BLaER1 treated with 17β-estradiol and CSF1 and Interleukin-3, amounts not matched to agents 10 nM and 100 nM (cell line): ENCODE measurements around the gene PIKFYVE.
A peak's percentile ranks its signal among the peaks of the same experiment; 100 is the strongest.

Source experiments
- H3K27ac ChIP-seq, 11 experiments: shearing (Covaris generic); formaldehyde crosslinking; 2 replicates each; pipeline ENCODE4 v1.8.1; 2022
- H3K27me3 ChIP-seq, 11 experiments: shearing (Covaris generic); formaldehyde crosslinking; 2 replicates each; pipeline ENCODE4 v1.8.1; 2022
- H3K36me3 ChIP-seq, 11 experiments: shearing (Covaris generic); formaldehyde crosslinking; 2 replicates each; pipeline ENCODE4 v1.8.1; 2022
- H3K4me1 ChIP-seq, 10 experiments: shearing (Covaris generic); formaldehyde crosslinking; 2 replicates each; pipeline ENCODE4 v1.8.1; 2022
- H3K4me2 ChIP-seq, 11 experiments: shearing (Covaris generic); formaldehyde crosslinking; 2 replicates each; pipeline ENCODE4 v1.8.1; 2022
- H3K4me3 ChIP-seq, 10 experiments: shearing (Covaris generic); formaldehyde crosslinking; 2 replicates each; pipeline ENCODE4 v1.8.1; 2022
- H3K9ac ChIP-seq, 11 experiments: shearing (Covaris generic); formaldehyde crosslinking; 2 replicates each; pipeline ENCODE4 v1.8.1; 2022
- H3K9me3 ChIP-seq, 11 experiments: shearing (Covaris generic); formaldehyde crosslinking; replicated peaks in 1 of 11; 2 replicates each; pipeline ENCODE4 v1.8.1; 2022
- H4K20me1 ChIP-seq, 11 experiments: shearing (Covaris generic); formaldehyde crosslinking; 2 replicates each; pipeline ENCODE4 v1.8.1; 2022
- Cebpa-rat ChIP-seq, 11 experiments: shearing (Covaris generic); IDR thresholded peaks; 2 replicates each; pipeline ENCODE4 v1.8.1; 2022

PIKFYVE gene

GRCh38 chr2:208356846-208357574 is 91.0 kb downstream of the PIKFYVE start:
- Histone ChIP-seq H3K4me1 (no peaks in the 10 kb centered on the region), H3K27ac (no peak overlapping the region), H3K4me2 (no peak overlapping the region), H3K4me3 (no peak overlapping the region), H3K9ac (no peak overlapping the region), H3K9me3 (peaks cover 6 to 27% (median 20%) of the 10 kb centered on the region in 11 experiments; a peak in 19 of 22 replicates), H3K36me3 (peaks cover 67 to 92% (median 81%) of the 10 kb centered on the region in 11 experiments), H3K27me3 (no peaks in the 10 kb centered on the region), H4K20me1 (peaks cover 0 to 5% (median 0%) of the 10 kb centered on the region in 11 experiments; a peak in 1 of 22 replicates)
- TF ChIP-seq Cebpa-rat (IDR thresholded peaks at IDR 0.05): no peak

DNA sequence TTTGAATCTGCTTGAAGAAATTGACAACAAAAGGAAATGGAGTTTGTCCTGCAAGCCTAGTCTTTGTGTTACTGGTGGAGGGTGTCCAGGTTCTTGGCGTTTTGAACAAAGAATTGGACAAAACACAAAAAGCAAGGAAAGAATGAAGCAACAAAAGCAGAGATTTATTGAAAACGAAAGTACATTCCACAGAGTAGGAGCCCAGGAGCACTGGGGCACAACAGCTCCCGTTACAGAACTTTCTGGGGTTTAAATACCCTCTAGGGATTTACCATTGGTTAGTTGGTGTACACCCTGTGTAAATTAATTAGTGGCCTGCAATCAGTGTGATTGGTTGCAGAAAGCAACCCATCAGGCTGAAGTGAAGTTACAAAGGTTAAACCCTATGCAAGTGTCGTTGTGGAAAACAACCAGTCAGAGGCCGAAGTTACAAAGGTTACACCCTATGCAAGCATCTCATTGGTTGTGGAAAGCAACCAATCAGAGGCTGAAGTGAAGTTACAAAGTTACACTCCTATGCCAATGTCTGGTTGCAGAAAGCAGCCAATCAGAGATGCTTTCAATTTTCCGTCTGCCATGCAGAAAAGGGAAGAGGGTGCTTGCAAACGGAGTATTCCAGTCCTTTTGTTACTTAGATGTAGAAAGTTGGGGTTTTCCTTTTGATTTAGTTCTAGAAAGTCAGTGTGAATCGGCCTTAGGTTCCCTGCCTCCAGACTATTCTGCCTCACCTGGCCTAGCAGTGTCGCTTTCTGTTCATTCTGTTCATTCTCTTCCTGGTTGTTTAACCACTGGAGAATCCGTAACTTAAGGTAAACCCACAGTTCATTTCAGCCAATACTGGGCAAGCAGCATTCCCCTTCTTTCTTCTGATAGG is 92.9 kb downstream of the PIKFYVE start:
- Histone ChIP-seq H3K4me1 (peaks cover 0 to 5% (median 0%) of the 10 kb centered on the region in 10 experiments; a peak in 1 of 20 replicates), H3K27ac (no peak overlapping the region), H3K4me3 (no peak overlapping the region), H3K27me3 (no peaks in the 10 kb centered on the region), H3K9ac (no peak overlapping the region), H3K9me3 (peaks cover 6 to 27% (median 20%) of the 10 kb centered on the region in 11 experiments; a peak in 19 of 22 replicates), H3K36me3 (peaks cover 47 to 73% (median 62%) of the 10 kb centered on the region in 11 experiments), H3K4me2 (no peak overlapping the region), H4K20me1 (no peaks in the 10 kb centered on the region; a peak in 1 of 22 replicates)
- TF ChIP-seq Cebpa-rat (IDR thresholded peaks at IDR 0.05): no peak

- Histone ChIP-seq H4K20me1 (no peaks in the 10 kb centered on the region; a peak in 1 of 22 replicates), H3K27me3 (no peaks in the 10 kb centered on the region)
- no peak for TF ChIP-seq Cebpa-rat (IDR thresholded peaks at IDR 0.05)
Observed at GRCh38 chr2:208359632-208359986, 93.6 kb downstream of the PIKFYVE start.

DNA sequence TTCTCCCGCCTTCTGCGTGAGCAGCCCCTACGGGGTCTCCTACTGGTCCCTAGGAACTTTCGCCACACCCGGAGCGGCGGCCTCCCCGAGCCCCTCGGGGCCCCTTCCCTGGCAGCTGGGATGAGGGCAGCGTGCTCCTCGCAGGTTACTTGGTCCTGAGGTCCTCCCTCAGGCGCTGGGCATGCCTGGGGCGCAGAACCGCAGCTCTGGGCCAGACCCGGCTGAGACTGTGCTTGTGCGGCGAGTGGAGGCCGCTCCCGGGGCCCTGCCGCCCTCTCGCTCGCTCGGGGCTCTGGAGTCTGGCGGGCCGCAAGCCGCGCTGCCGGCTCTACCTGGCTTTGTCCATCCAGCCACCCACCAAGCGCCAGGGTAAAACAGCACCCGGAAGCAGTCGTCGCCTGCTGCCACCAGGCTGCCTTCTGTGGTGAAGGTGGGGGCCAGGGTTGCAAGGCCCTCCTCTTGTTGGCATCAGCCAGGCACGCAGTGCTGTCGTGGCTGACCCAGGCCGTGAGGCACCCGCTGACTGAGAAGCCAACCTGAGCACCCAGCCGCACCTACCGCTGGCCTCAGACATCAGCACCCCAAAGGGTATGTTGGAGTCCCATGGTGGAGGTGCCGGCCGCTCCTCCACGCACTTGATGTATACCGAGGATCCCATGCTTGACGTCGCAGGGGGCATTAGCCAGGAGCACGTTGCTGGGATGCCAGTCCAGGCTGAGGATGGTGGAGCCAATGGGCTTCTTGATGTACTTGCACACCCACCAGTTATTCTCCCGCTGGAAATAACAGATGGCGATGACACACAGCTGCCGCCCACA is 94.4 kb downstream of the PIKFYVE start:
- no peak overlapping the region for H3K9ac ChIP-seq
- TF ChIP-seq Cebpa-rat (IDR thresholded peaks at IDR 0.05): no peak
- H3K4me2 ChIP-seq: no peak overlapping the region
- no peaks in the 10 kb centered on the region for H3K27me3 ChIP-seq
- peaks cover 33 to 58% (median 47%) of the 10 kb centered on the region in 11 experiments for H3K36me3 ChIP-seq
- no peak overlapping the region for H3K4me3 ChIP-seq
- H4K20me1 ChIP-seq: no peaks in the 10 kb centered on the region; a peak in 1 of 22 replicates
- H3K27ac ChIP-seq: no peak overlapping the region
- H3K4me1 ChIP-seq: peaks cover 0 to 5% (median 0%) of the 10 kb centered on the region in 10 experiments; a peak in 1 of 20 replicates
- H3K9me3 ChIP-seq: peaks cover 17 to 34% (median 29%) of the 10 kb centered on the region in 11 experiments; a peak in 20 of 22 replicates

More at GRCh38 chr2:208359632-208359986, 93.6 kb downstream of the PIKFYVE start:
- Histone ChIP-seq H3K9ac (no peak overlapping the region), H3K4me3 (no peak overlapping the region), H3K27ac (no peak overlapping the region), H3K4me1 (peaks cover 0 to 5% (median 0%) of the 10 kb centered on the region in 10 experiments; a peak in 1 of 20 replicates), H3K4me2 (no peak overlapping the region), H3K36me3 (peaks cover 41 to 66% (median 55%) of the 10 kb centered on the region in 11 experiments), H3K9me3 (peaks cover 11 to 27% (median 22%) of the 10 kb centered on the region in 11 experiments; a peak in 19 of 22 replicates)

DNA sequence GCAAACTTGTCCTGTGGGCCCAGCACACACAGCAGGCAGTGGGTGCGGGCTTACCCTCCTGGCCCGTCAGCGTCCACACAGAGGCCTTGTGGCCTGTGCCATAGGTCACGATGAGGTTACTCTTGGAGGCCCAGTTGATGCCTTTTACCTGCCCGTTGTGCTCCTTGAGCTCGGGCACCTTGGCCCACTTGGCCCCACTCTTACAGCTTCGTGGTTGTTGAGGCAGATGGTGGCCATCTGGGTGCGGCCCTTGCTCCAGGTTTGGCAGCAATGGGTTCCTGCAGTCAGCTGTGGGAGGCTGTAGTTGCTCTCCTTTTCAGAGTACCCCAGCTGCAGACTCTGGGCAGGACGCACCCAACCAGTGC is 95.0 kb downstream of the PIKFYVE start:
- H3K36me3 ChIP-seq: peaks cover 27 to 52% (median 41%) of the 10 kb centered on the region in 11 experiments
- TF ChIP-seq Cebpa-rat (IDR thresholded peaks at IDR 0.05): no peak
- H3K9ac ChIP-seq: no peak overlapping the region
- H3K4me2 ChIP-seq: no peak overlapping the region
- peaks cover 0 to 5% (median 0%) of the 10 kb centered on the region in 10 experiments; a peak in 1 of 20 replicates for H3K4me1 ChIP-seq
- H3K9me3 ChIP-seq: peaks cover 18 to 36% (median 31%) of the 10 kb centered on the region in 11 experiments; a peak in 20 of 22 replicates
- H3K27me3 ChIP-seq: no peaks in the 10 kb centered on the region
- H3K4me3 ChIP-seq: no peak overlapping the region
- H3K27ac ChIP-seq: no peak overlapping the region
- no peaks in the 10 kb centered on the region; a peak in 1 of 22 replicates for H4K20me1 ChIP-seq

DNA sequence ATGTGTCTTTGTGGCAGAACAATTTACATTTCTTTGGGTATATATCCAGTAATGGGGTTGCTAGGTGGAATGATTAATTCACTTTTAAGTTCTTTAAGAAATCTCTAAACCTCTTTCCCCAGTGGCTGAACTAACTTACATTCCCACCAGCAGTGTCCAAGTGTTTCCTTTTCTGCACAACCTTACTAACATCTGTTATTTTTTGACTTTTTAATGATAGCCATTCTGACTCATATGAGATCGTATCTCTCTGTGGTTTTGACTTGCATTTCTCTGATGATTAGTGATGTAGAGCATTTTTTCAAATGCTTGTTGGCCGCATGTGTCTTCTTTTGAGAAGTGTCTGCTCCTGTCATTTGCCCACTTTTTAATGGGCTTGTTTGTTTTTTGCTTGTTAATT is 97.4 kb downstream of the PIKFYVE start:
- Histone ChIP-seq H3K9me3 (peaks cover 18 to 42% (median 31%) of the 10 kb centered on the region in 11 experiments; a peak in 20 of 22 replicates), H3K36me3 (peaks cover 12 to 28% (median 23%) of the 10 kb centered on the region in 11 experiments), H3K4me3 (no peak overlapping the region), H3K4me2 (no peak overlapping the region), H3K27ac (no peak overlapping the region), H3K27me3 (no peaks in the 10 kb centered on the region), H3K4me1 (peaks cover 0 to 13% (median 0%) of the 10 kb centered on the region in 10 experiments; a peak in 3 of 20 replicates), H3K9ac (no peak overlapping the region), H4K20me1 (no peaks in the 10 kb centered on the region)
- TF ChIP-seq Cebpa-rat (IDR thresholded peaks at IDR 0.05): no peak

DNA sequence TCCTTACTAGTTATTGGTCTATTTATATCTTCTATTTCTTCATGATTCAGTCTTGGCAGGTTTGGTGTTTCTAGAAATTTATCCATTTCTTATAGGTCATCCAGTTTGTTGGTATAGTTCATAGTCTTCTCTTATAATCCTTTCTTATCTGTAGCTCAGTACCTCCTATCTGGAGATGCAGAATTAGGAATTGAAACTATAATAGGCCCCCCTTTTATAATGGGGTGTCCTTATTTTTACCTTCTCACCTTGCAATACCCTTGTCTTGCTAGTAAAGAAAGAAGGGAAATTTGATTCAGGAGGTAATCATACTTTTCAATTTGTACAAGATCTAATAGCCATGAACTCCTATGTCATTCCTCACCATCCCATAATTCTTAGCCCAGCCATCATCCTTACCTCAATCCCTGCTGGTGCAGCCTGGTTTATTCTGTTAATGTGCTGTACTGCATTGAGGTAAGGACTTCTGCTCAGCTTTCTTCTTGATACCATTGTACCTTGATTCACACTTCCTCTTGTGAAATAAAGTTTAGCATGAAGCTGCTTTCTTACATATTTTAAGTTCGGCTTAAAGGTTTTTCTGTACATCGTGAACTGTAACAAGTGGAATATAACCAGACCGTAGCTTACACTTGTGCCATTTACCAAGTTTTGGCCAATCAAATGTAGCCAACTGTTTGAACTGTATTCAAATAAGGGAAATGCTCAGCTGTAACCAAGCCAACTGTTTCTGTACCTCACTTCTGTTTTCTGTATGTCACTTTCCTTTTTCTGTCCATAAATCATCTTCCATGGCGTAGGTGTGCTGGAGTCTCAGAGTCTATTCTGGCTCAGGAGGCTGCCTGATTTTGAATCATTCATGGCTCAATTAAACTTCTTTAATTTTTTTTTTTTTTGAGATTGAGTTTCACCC is 100.4 kb downstream of the PIKFYVE start:
- H3K27ac ChIP-seq: peak overlapping the region in 1 of 11 experiments; percentile 2; a peak in 1 of 22 replicates
- H3K4me3 ChIP-seq: no peak overlapping the region
- peak overlapping the region in 2 of 11 experiments; percentile 12 to 50; a peak in 3 of 22 replicates for H3K4me2 ChIP-seq
- peaks cover 0 to 13% (median 0%) of the 10 kb centered on the region in 10 experiments; a peak in 3 of 20 replicates for H3K4me1 ChIP-seq
- no peaks in the 10 kb centered on the region for H3K27me3 ChIP-seq
- peaks cover 6 to 20% (median 14%) of the 10 kb centered on the region in 11 experiments; a peak in 20 of 22 replicates for H3K9me3 ChIP-seq
- H3K36me3 ChIP-seq: no peaks in the 10 kb centered on the region
- no peak overlapping the region for H3K9ac ChIP-seq
- H4K20me1 ChIP-seq: no peaks in the 10 kb centered on the region
- no peak for TF ChIP-seq Cebpa-rat (IDR thresholded peaks at IDR 0.05)
